ENCODE results near the gene SKP1.

SKP1 gene

DNA sequence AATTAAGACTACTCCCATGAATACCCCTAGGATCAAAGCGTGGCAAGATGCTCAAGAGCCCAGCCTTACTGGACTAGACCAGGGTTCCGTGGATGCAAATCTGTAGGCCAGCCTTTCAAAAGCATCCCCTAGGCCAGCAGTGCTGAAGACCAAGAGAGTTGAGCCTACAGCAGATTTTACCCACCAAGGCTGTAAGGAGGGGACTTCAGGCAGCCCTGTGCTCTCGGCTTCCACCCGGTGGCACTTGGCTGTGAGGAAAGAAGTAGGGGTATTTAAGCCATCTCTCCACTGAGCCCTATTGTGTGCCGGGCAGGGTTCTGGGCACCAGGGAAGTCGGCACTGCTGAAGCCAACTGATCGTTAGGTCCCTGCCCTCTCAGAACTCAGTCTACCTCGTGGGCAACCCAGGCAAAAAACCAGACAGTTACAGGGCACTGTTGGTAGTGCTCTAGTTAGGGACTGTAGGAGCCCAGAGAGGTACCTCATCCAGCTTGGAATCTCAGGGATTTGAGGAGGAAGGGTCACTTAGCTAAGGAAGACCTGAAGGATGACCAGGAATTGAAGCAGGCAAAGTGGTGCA, 36.8 kb downstream of the SKP1 start:
- Histone ChIP-seq H3K4me1 (ENCODE audit: insufficient read depth, low read length) (0 out of 2 replicates have a peak, but pooled peaks cover 4% of the 10 kb centered on the region), H3K27ac (ENCODE audit: low read length) (no peak overlapping the region), H3K36me3 (ENCODE audit: insufficient read depth, low read depth, low read length) (peaks cover 40% of the 10 kb centered on the region)

GRCh38 chr5:134139377-134139851, 37.3 kb downstream of the SKP1 start:
- peaks cover 40% of the 10 kb centered on the region for H3K36me3 ChIP-seq (ENCODE audit: insufficient read depth, low read depth, low read length)
- no peaks in the 10 kb centered on the region for H3K27me3 ChIP-seq (ENCODE audit: insufficient read depth, low read length)
- H3K27ac ChIP-seq (ENCODE audit: low read length), result no peak overlapping the region
- no peak overlapping the region for H3K9ac ChIP-seq (ENCODE audit: low read depth, low read length)
- 0 out of 2 replicates have a peak, but pooled peaks cover 4% of the 10 kb centered on the region for H3K4me1 ChIP-seq (ENCODE audit: insufficient read depth, low read length)
- no peak overlapping the region for H3K4me3 ChIP-seq (ENCODE audit: low read length)
- no peaks in the 10 kb centered on the region for H3K9me3 ChIP-seq (ENCODE audit: insufficient read depth, low read depth, low read length)

More for the DNA sequence above, 36.8 kb downstream of the SKP1 start:
- H3K9ac ChIP-seq (ENCODE audit: low read depth, low read length), result no peak overlapping the region
- no peaks in the 10 kb centered on the region for H3K27me3 ChIP-seq (ENCODE audit: insufficient read depth, low read length)
- no peak overlapping the region for H3K4me3 ChIP-seq (ENCODE audit: low read length)
- H3K9me3 ChIP-seq (ENCODE audit: insufficient read depth, low read depth, low read length), result no peaks in the 10 kb centered on the region

DNA sequence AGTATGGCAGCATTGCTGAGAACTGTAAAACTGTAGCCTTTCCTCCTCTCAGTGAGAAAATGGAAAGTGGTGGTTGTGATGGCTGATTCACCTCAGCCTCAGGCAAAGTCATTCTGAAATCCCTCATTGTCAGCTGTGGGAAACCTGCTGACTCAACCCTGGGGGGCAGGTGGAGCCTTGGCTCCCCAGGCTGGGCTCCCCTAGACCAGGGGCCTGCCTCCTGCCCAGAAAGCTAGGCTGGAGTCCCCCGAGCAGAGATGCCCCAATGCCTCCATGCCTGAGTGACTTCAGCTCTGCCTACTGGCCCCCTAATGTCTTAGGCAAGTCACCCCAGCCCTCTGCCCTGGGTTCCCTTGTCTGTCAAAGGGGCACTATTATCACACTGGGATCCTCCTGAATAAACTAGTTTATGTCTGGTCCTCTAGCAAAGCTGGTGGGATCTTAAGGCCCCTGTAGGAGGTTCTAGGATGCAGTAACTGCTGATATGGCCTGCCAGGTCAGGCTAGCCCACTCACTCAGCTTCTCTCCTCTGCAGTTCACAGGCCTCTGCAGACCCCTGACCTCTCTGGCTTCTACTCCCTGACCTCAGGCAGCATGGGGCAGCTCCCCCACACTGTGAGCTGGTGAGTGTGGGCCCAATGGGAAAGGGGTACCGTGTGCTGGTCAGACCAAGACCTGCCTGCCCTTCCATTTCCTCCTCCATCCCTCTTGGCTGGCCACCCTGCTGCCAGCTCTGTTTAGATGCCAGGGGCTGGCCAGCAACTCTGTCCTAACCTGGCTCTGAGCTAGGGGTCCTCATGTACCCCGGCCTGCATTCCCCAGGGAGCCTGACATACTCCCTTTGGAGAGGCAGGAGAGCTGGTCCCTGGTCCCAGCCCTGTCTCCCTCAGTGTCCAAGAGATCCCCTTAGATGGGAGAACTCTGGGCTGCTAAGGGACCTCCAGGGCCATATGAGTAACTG, 38.1 kb downstream of the SKP1 start:
- Histone ChIP-seq H3K9ac (ENCODE audit: low read depth, low read length) (no peak overlapping the region), H3K27ac (ENCODE audit: low read length) (no peak overlapping the region), H3K4me1 (ENCODE audit: insufficient read depth, low read length) (0 out of 2 replicates have a peak, but pooled peaks cover 4% of the 10 kb centered on the region)

DNA sequence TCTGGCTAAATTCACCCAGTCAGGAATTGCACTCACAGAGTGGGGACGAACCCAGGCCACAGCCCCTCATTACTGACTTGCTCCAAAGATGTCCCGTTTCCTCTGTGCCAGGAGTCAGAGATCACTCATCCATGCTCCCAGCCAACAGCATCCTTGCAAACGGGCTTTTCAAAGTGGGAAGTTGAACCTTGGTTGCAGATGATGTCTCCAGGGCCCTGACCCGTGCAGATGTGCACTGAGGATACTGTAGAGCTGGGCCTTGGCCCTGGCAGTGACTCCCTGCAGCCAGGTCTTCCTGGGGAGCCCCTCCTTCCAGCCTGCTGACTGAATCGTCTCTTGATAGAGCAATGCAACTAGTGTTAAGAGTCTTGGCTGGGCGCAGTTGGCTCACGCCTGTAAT, 40.0 kb downstream of the SKP1 start:
- Histone ChIP-seq H3K9ac (ENCODE audit: low read depth, low read length) (no peak overlapping the region), H3K27me3 (ENCODE audit: insufficient read depth, low read length) (no peaks in the 10 kb centered on the region), H3K4me1 (ENCODE audit: insufficient read depth, low read length) (peaks cover 12% of the 10 kb centered on the region; the same call in 1 of the 2 replicates), H3K27ac (ENCODE audit: low read length) (no peak overlapping the region), H3K4me3 (ENCODE audit: low read length) (no peak overlapping the region), H3K9me3 (ENCODE audit: insufficient read depth, low read depth, low read length) (no peaks in the 10 kb centered on the region), H3K36me3 (ENCODE audit: insufficient read depth, low read depth, low read length) (peaks cover 24% of the 10 kb centered on the region)

More for the DNA sequence above, 38.1 kb downstream of the SKP1 start:
- H3K4me3 ChIP-seq (ENCODE audit: low read length), result no peak overlapping the region
- no peaks in the 10 kb centered on the region for H3K9me3 ChIP-seq (ENCODE audit: insufficient read depth, low read depth, low read length)
- H3K36me3 ChIP-seq (ENCODE audit: insufficient read depth, low read depth, low read length), result peaks cover 34% of the 10 kb centered on the region
- H3K27me3 ChIP-seq (ENCODE audit: insufficient read depth, low read length), result no peaks in the 10 kb centered on the region

- Histone ChIP-seq H3K36me3 (ENCODE audit: insufficient read depth, low read depth, low read length) (peaks cover 24% of the 10 kb centered on the region), H3K27me3 (ENCODE audit: insufficient read depth, low read length) (no peaks in the 10 kb centered on the region), H3K27ac (ENCODE audit: low read length) (no peak overlapping the region), H3K4me3 (ENCODE audit: low read length) (no peak overlapping the region), H3K9ac (ENCODE audit: low read depth, low read length) (no peak overlapping the region), H3K9me3 (ENCODE audit: insufficient read depth, low read depth, low read length) (no peaks in the 10 kb centered on the region), H3K4me1 (ENCODE audit: insufficient read depth, low read length) (peaks cover 12% of the 10 kb centered on the region; the same call in 1 of the 2 replicates)
Observed at GRCh38 chr5:134136221-134136631, 40.5 kb downstream of the SKP1 start.

DNA sequence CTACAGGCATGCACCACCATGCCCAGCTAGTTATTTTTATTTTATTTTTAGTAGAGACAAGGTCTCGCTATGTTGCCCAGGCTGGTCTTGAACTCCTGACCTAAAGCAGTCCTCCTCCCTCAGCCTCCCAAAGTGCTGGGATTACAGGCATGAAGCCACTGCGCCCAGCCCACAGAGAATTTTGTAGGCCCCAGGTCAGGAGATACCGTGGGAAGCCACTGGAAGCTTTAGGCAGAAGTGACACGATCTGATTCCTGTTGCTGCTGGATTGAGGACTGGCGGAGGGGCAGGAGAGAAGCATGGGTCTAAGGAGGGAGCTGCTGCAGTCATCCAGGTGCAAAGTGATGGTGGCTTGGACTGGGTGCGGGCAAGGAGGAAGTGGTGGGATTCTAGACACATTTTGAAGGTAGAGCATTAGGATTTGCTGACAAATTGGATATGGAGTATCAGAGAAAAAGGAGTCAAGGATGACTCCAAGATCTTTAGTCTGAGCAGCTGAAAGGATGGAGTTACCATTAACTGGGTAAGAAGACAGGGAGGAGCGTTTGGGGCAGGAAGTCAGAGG, 41.6 kb downstream of the SKP1 start:
- Histone ChIP-seq H3K4me1 (ENCODE audit: insufficient read depth, low read length) (peaks cover 12% of the 10 kb centered on the region; the same call in 1 of the 2 replicates), H3K36me3 (ENCODE audit: insufficient read depth, low read depth, low read length) (peaks cover 20% of the 10 kb centered on the region; the same call in 1 of the 2 replicates), H3K4me3 (ENCODE audit: low read length) (no peak overlapping the region), H3K27me3 (ENCODE audit: insufficient read depth, low read length) (no peaks in the 10 kb centered on the region), H3K27ac (ENCODE audit: low read length) (no peak overlapping the region), H3K9ac (ENCODE audit: low read depth, low read length) (no peak overlapping the region), H3K9me3 (ENCODE audit: insufficient read depth, low read depth, low read length) (no peaks in the 10 kb centered on the region)

DNA sequence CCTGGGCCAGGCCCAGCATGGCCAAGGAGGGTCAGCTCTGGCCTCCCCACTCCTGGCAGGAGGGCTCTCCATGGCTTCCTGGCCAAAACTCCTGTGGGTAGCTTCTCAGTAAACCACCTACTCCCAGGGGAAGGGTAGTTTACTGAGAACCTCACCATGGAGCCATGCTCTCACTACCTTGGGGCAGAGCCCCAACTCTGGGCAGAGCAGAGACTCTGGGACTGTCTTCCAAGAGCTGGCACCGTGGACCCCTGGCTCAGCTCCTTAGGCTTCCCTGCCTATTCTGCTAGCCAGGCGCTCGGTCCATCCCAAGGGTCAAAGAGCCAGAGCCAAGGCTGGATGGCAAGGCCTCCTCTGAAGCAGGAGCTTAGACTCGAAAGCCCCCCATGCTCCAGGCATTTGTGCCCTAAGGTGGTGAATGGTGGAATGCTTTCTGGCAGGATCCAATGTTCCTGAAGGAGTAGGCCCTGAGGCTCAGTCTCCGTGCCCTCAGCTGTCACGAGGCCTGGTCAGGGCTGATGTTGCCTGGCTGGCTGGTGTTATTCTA, 42.7 kb downstream of the SKP1 start:
- Histone ChIP-seq H3K27ac (ENCODE audit: low read length) (no peak overlapping the region), H3K36me3 (ENCODE audit: insufficient read depth, low read depth, low read length) (peaks cover 15% of the 10 kb centered on the region; the same call in 1 of the 2 replicates), H3K27me3 (ENCODE audit: insufficient read depth, low read length) (no peaks in the 10 kb centered on the region), H3K4me1 (ENCODE audit: insufficient read depth, low read length) (peaks cover 12% of the 10 kb centered on the region; the same call in 1 of the 2 replicates), H3K9me3 (ENCODE audit: insufficient read depth, low read depth, low read length) (no peaks in the 10 kb centered on the region), H3K9ac (ENCODE audit: low read depth, low read length) (no peak overlapping the region), H3K4me3 (ENCODE audit: low read length) (no peak overlapping the region)

DNA sequence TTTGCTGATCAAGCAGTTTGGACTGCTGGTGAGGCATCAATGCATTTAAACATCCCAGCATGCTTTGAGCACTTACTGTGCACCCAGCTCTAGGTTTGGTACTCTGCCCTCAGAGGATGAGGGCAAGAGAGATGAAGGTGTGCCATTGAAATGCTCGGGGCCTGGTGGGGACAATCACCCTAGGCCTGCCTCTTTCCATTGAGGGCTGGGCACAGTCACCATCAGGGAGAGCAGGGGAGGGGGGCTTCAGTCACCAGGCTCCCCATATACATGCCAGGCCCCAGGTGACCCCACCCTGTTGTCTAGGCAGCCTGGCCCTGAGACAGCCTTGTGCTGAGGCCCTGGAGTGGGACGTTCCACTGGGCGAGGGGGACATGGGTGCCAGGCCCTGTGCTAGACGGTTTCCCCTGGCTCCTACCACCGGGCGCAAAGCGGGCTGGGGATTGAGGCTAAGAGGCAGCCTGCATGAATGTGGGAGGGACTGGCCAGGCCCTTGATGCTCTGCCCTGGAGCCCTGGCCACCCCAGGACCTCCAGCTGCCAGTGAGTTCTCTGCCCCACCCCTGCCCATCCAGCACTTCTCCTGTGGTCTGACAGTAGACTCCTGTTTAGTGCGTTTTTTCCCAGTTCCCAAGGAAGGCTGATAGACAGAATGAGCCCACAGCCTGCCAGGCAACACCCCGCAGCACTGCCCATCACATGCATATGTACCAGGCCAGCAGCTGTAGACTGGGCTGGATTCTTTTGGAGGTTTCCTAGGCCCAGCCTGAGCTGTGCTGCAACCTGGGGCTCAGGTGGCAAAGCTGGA, 43.4 kb downstream of the SKP1 start:
- H3K9me3 ChIP-seq (ENCODE audit: insufficient read depth, low read depth, low read length), result no peaks in the 10 kb centered on the region
- H3K27me3 ChIP-seq (ENCODE audit: insufficient read depth, low read length), result no peaks in the 10 kb centered on the region
- no peak overlapping the region; the same call in 1 of the 2 replicates for H3K9ac ChIP-seq (ENCODE audit: low read depth, low read length)
- peaks cover 12% of the 10 kb centered on the region; the same call in 1 of the 2 replicates for H3K4me1 ChIP-seq (ENCODE audit: insufficient read depth, low read length)
- H3K27ac ChIP-seq (ENCODE audit: low read length), result no peak overlapping the region
- H3K36me3 ChIP-seq (ENCODE audit: insufficient read depth, low read depth, low read length), result peaks cover 15% of the 10 kb centered on the region; the same call in 1 of the 2 replicates
- no peak overlapping the region for H3K4me3 ChIP-seq (ENCODE audit: low read length)

DNA sequence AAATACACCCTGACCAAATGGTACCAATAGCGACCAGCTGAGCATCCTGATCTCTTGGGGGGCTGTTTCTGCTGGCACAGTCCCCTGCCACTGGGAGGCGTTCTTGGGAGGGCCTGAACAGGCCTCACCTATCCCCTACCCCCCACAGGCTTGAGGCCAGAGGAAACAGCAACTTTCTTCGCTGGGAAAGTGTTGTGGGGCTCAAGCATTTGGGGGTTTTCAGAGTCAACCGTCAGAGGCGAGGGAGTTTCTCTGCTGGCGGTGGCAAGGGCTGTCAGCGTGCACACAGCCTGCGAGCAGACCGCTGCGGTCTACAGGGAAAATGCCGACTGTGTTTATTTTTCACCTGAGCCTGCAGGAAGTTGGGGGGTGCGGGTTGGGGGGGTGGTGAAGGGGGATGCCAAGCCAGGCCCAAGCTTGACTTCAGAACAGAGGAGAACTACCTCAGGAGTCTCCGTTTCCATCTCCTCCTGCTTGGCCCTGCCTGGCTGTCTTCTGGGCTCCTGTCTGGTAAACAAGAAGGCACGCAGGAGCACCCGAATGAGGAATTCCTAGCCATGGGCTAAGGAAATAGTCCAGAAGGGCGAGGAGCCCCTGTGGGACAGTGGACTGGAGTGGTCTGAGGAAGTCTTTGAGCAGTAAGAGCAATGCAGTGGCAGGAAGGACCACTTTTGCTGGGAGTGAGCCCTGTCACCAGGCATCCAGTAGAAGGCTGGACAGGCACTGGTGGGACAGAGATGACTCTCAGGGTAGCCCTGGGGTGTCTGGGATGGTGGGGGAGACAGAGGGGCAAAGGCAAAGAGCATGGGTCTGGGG, 44.2 kb downstream of the SKP1 start:
- Histone ChIP-seq H3K27ac (ENCODE audit: low read length) (no peak overlapping the region), H3K27me3 (ENCODE audit: insufficient read depth, low read length) (no peaks in the 10 kb centered on the region), H3K9ac (ENCODE audit: low read depth, low read length) (no peak overlapping the region; the same call in 1 of the 2 replicates), H3K36me3 (ENCODE audit: insufficient read depth, low read depth, low read length) (peaks cover 11% of the 10 kb centered on the region; the same call in 1 of the 2 replicates), H3K9me3 (ENCODE audit: insufficient read depth, low read depth, low read length) (no peaks in the 10 kb centered on the region), H3K4me1 (ENCODE audit: insufficient read depth, low read length) (peaks cover 10% of the 10 kb centered on the region; the same call in 1 of the 2 replicates), H3K4me3 (ENCODE audit: low read length) (no peak overlapping the region)

All from iPS-20b (cell line).